Activated B cell treated with CpG ODN at 0.5 μM for 24 hours (primary cell): ENCODE data around the gene ZNF25. TPM values are rescaled to one million over a fixed set of nuclear protein-coding genes. Genes with fewer than 3 reads are reported as not detected.

Experiments used
- ATAC-seq: fragments of 200-7000 bp; cut with Tn5 transposase; one replicate; pipeline ENCODE4 v1.10.0; 2021; ENCODE audit warnings: low read depth, mild to moderate bottlenecking, moderate library complexity
- CTCF ChIA-PET: fragments of 350-600 bp; sonication (Branson Sonifier 250); formaldehyde crosslinking; loops from one replicate; lab custom pipeline; 2021; ENCODE audit warnings: antibody characterized with exemption; lab: Charles Lee
- POLR2A ChIA-PET: fragments of 350-600 bp; sonication (Branson Sonifier 250); formaldehyde crosslinking; loops from one replicate; lab custom pipeline; 2021; ENCODE audit warnings: antibody characterized with exemption; lab: Charles Lee
- DNase-seq: peaks from one replicate; pipeline ENCODE4 v3.0.0; 2022
- H3K27ac Mint-ChIP-seq: one replicate; pipeline ENCODE4 v1.8.0; 2020; ENCODE audit warnings: mixed read lengths
- H3K27me3 Mint-ChIP-seq: one replicate; pipeline ENCODE4 v1.8.0; 2021; ENCODE audit warnings: mixed read lengths
- H3K36me3 Mint-ChIP-seq: one replicate; pipeline ENCODE4 v1.8.0; 2021; ENCODE audit warnings: low read depth, mixed read lengths
- H3K4me1 Mint-ChIP-seq: one replicate; pipeline ENCODE4 v1.8.0; 2021; ENCODE audit warnings: mixed read lengths
- H3K4me3 Mint-ChIP-seq: one replicate; pipeline ENCODE4 v1.8.0; 2020; ENCODE audit warnings: mild to moderate bottlenecking, mixed read lengths
- H3K9me3 Mint-ChIP-seq: one replicate; pipeline ENCODE4 v1.8.0; 2020; ENCODE audit warnings: mixed read lengths
- CTCF ChIP-seq: fragments of 200-600 bp; IDR thresholded peaks from one replicate; pipeline ENCODE4 v1.8.0; 2022; ENCODE audit warnings: antibody characterized with exemption, mild to moderate bottlenecking
- intact Hi-C: fragments of 100-400 bp; cut with micrococcal nuclease; formaldehyde crosslinking; loops from one replicate; pipeline ENCODE4 v1.15.1; 2024
- total RNA-seq: library from RNA; stranded (reverse); gene quantifications from 2 replicates; pipeline ENCODE4 v1.2.3, GENCODE V29; 2022

ZNF25 gene
- total RNA-seq, 1 donor from 2014 or later = 3.5 TPM

GRCh38 chr10:37965006-37965405, 11.4 kb downstream of the ZNF25 start:
- Mint-ChIP-seq H3K4me1 (no peaks in the 10 kb centered on the region), H3K27ac (no peak overlapping the region), H3K4me3 (no peak overlapping the region), H3K36me3 (peaks cover 57% of the 10 kb centered on the region), H3K9me3 (peaks cover 9% of the 10 kb centered on the region), H3K27me3 (no peaks in the 10 kb centered on the region)
- no peak for TF ChIP-seq CTCF
- ChIA-PET CTCF (no interaction called here), POLR2A (no interaction called here)
- intact Hi-C loops = no loop called here
- ATAC-seq (no peak), DNase-seq (no peak)

GRCh38 chr10:37960591-37961137, 15.8 kb downstream of the ZNF25 start:
- no peak for DNase-seq
- H3K9me3 Mint-ChIP-seq = peaks cover 9% of the 10 kb centered on the region
- POLR2A ChIA-PET = no interaction called here
- no peaks in the 10 kb centered on the region for H3K27me3 Mint-ChIP-seq
- CTCF ChIA-PET = no interaction called here
- H3K4me1 Mint-ChIP-seq = no peaks in the 10 kb centered on the region
- peaks cover 59% of the 10 kb centered on the region for H3K36me3 Mint-ChIP-seq
- no peak overlapping the region for H3K27ac Mint-ChIP-seq
- TF ChIP-seq CTCF = no peak
- H3K4me3 Mint-ChIP-seq = no peak overlapping the region
- intact Hi-C loops = no loop called here
- no peak for ATAC-seq

- Mint-ChIP-seq H3K9me3 (peaks cover 11% of the 10 kb centered on the region), H3K4me3 (no peak overlapping the region), H3K27me3 (no peaks in the 10 kb centered on the region), H3K36me3 (peaks cover 69% of the 10 kb centered on the region), H3K4me1 (no peaks in the 10 kb centered on the region), H3K27ac (no peak overlapping the region)
- POLR2A ChIA-PET = no interaction called here
- CTCF ChIA-PET = no interaction called here
- intact Hi-C loops = no loop called here
- DNase-seq (no peak), ATAC-seq (no peak)
- TF ChIP-seq CTCF = no peak
These were observed 18.6 kb downstream of the ZNF25 start for GRCh38 chr10:37957841-37958240.

- Mint-ChIP-seq H3K27me3 (no peaks in the 10 kb centered on the region), H3K9me3 (peaks cover 16% of the 10 kb centered on the region), H3K4me1 (no peaks in the 10 kb centered on the region), H3K27ac (no peak overlapping the region), H3K4me3 (no peak overlapping the region), H3K36me3 (peaks cover 79% of the 10 kb centered on the region)
- DNase-seq (no peak), ATAC-seq (no peak)
- intact Hi-C loops = no loop called here
- POLR2A ChIA-PET = no interaction called here
- TF ChIP-seq CTCF = no peak
- CTCF ChIA-PET = no interaction called here
These were observed 23.5 kb downstream of the ZNF25 start for GRCh38 chr10:37952926-37953325.

DNA sequence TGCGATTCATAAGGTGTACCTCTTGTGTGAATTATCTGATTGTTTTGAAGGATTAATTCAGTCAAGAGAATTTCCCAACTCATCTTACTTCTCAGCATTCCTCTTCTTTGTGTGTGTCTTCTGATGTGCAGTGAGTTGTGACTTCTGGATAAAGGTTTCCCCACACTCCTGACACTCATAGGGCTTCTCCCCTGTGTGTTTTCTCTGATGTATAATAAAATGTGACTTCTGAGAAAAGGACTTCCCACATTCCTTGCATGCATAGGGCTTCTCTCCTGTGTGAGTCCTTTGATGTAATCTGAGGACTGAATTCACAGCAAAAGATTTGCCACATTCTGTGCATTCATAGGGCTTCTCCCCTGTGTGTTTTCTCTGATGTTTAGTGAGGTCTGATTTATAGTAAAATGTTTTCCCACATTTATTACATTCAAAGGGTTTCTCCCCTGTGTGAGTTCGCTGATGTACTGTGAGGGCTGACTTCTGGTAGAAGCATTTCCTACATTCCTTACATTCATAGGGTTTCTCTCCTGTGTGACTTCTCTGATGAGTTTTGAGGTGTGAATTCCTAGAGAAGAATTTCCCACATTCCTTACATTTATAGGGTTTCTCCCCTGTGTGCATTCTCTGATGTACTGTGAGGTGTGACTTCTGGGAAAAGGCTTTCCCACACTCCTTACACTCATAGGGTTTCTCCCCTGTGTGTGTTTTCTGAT, 24.2 kb downstream of the ZNF25 start:
- Mint-ChIP-seq H3K9me3 (peaks cover 16% of the 10 kb centered on the region), H3K36me3 (peaks cover 75% of the 10 kb centered on the region), H3K27me3 (no peaks in the 10 kb centered on the region), H3K4me1 (no peaks in the 10 kb centered on the region), H3K4me3 (no peak overlapping the region), H3K27ac (no peak overlapping the region)
- ATAC-seq (no peak), DNase-seq (no peak)
- POLR2A ChIA-PET = no interaction called here
- intact Hi-C loops = no loop called here
- TF ChIP-seq CTCF = no peak
- CTCF ChIA-PET = no interaction called here
